ELR (cell line): ENCODE results near the gene ATN1.

ENCODE experiments used
- DNase-seq: peaks from one replicate; pipeline ENCODE4 v3.0.0-alpha.2; 2015; ENCODE audit warnings: low read depth

Gene ATN1

GRCh38 chr12:6978611-6979011 lies 50.9 kb downstream of the ATN1 start:
- no peak for DNase-seq

GRCh38 chr12:6979021-6979420 lies 51.3 kb downstream of the ATN1 start:
- no peak for DNase-seq

- DNase-seq: no peak
These were observed 51.7 kb downstream of the ATN1 start for GRCh38 chr12:6979453-6979852.

- no peak for DNase-seq
These were observed 52.3 kb downstream of the ATN1 start for GRCh38 chr12:6980075-6980474.

- peak; percentile 13 for DNase-seq
These were observed 53.0 kb downstream of the ATN1 start for GRCh38 chr12:6980740-6981139.

- DNase-seq: no peak
These were observed 53.6 kb downstream of the ATN1 start for GRCh38 chr12:6981152-6982052.

GRCh38 chr12:6982532-6982931 lies 54.8 kb downstream of the ATN1 start:
- DNase-seq: no peak

GRCh38 chr12:6987956-6988553 lies 60.3 kb downstream of the ATN1 start:
- no peak for DNase-seq
